ENCODE results near the gene SMYD5.

The SMYD5 gene

DNA sequence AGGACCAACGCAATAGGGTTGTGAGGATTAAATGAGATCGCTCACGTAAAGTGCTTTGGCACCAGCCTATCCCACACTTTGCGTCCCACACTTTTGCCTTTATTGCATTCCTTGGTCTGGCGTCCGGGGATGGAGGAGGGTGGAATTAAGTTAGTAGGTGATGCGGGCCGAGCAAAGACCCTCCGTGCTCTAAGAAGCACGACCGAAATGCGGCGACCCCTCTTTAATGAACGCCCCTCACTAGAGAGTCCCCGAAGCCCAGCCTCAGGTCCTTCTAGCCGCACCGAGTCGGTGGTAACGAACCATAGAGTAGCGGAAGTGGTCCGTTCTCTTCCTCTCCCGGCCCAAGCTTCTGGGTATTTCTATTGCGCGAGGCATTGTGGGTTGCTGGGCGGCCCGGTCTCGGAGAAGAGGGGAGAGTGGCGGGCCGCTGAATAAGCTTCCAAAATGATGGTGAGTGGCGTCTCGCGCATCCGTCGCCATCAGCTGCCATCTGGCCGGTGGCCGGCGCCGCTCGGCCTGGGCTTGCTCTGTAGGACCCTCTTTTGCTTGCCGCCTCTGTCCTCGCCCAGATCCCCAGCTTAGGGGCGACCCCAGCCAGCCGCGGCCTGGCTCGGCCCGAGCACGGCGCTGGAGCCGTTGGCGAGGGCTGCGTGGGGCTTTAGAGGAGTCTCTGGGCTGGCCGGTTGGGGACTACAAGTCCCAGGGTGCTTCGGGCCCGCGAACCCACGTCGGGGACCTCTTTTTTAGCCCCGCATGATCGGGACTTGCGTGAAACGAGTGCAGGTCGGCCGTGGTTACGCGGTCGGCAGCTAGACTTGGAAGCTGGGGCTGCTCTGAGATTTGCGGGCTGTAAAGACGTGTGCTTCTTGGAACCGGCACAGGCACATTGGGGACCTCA lies 20.1 kb downstream of the SMYD5 start, which contains the start of gene CCT7 (continued):
- TF ChIP-seq, protein P1, sequence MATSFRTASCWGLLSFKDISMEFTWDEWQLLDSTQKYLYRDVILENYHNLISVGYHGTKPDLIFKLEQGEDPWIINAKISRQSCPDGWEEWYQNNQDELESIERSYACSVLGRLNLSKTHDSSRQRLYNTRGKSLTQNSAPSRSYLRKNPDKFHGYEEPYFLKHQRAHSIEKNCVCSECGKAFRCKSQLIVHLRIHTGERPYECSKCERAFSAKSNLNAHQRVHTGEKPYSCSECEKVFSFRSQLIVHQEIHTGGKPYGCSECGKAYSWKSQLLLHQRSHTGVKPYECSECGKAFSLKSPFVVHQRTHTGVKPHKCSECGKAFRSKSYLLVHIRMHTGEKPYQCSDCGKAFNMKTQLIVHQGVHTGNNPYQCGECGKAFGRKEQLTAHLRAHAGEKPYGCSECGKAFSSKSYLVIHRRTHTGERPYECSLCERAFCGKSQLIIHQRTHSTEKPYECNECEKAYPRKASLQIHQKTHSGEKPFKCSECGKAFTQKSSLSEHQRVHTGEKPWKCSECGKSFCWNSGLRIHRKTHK (tag by site-specific recombination; IDR thresholded peaks at IDR 0.05) = no peak
- TF ChIP-seq ZFP37 (tag by site-specific recombination; IDR thresholded peaks at IDR 0.05) (peak; percentile 74; the same call in 1 of the 2 replicates), ZNF791 (tag by site-specific recombination; IDR thresholded peaks at IDR 0.05) (0 out of 2 replicates have a peak, but pooled peaks have one; percentile 8), BCL11A (tag by site-specific recombination; IDR thresholded peaks at IDR 0.05; ENCODE audit: low read depth) (no peak), IKZF3 (tag by site-specific recombination; IDR thresholded peaks at IDR 0.05) (no peak), ZNF776 (tag by site-specific recombination; IDR thresholded peaks at IDR 0.05; ENCODE audit: borderline replicate concordance) (no peak), ZEB2 (tag by site-specific recombination; IDR thresholded peaks at IDR 0.05) (no peak), ZNF76 (tag by site-specific recombination; IDR thresholded peaks at IDR 0.05; ENCODE audit: borderline replicate concordance, low read depth) (peak; percentile 95), ZNF114 (tag by site-specific recombination; IDR thresholded peaks at IDR 0.05) (no peak), ZNF777 (tag by site-specific recombination; IDR thresholded peaks at IDR 0.05; ENCODE audit: borderline replicate concordance) (no peak), ZBTB17 (tag by site-specific recombination; IDR thresholded peaks at IDR 0.05) (no peak), ZNF426 (tag by site-specific recombination; IDR thresholded peaks at IDR 0.05) (peak; percentile 7; the same call in 1 of the 2 replicates), YY2 (tag by site-specific recombination; IDR thresholded peaks at IDR 0.05) (peak; percentile 61; the same call in 1 of the 2 replicates), ZNF670 (tag by site-specific recombination; IDR thresholded peaks at IDR 0.05; ENCODE audit: low read depth) (no peak), GLI2 (tag by site-specific recombination; IDR thresholded peaks at IDR 0.05; ENCODE audit: borderline replicate concordance, low read depth) (no peak), KLF7 (tag by site-specific recombination; IDR thresholded peaks at IDR 0.05; ENCODE audit: borderline replicate concordance) (0 out of 2 replicates have a peak, but pooled peaks have one; percentile 25), SP7 (tag by site-specific recombination; IDR thresholded peaks at IDR 0.05) (0 out of 2 replicates have a peak, but pooled peaks have one; percentile 54), ZNF394 (tag by site-specific recombination; IDR thresholded peaks at IDR 0.05; ENCODE audit: borderline replicate concordance) (peak; percentile 63), ZNF544 (tag by site-specific recombination; IDR thresholded peaks at IDR 0.05) (no peak)
- TF ChIP-seq, protein P2, sequence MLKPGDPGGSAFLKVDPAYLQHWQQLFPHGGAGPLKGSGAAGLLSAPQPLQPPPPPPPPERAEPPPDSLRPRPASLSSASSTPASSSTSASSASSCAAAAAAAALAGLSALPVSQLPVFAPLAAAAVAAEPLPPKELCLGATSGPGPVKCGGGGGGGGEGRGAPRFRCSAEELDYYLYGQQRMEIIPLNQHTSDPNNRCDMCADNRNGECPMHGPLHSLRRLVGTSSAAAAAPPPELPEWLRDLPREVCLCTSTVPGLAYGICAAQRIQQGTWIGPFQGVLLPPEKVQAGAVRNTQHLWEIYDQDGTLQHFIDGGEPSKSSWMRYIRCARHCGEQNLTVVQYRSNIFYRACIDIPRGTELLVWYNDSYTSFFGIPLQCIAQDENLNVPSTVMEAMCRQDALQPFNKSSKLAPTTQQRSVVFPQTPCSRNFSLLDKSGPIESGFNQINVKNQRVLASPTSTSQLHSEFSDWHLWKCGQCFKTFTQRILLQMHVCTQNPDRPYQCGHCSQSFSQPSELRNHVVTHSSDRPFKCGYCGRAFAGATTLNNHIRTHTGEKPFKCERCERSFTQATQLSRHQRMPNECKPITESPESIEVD (tag by site-specific recombination; IDR thresholded peaks at IDR 0.05) = no peak
- TF ChIP-seq, protein P3, sequence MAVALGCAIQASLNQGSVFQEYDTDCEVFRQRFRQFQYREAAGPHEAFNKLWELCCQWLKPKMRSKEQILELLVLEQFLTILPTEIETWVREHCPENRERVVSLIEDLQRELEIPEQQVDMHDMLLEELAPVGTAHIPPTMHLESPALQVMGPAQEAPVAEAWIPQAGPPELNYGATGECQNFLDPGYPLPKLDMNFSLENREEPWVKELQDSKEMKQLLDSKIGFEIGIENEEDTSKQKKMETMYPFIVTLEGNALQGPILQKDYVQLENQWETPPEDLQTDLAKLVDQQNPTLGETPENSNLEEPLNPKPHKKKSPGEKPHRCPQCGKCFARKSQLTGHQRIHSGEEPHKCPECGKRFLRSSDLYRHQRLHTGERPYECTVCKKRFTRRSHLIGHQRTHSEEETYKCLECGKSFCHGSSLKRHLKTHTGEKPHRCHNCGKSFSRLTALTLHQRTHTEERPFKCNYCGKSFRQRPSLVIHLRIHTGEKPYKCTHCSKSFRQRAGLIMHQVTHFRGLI (tag by site-specific recombination; IDR thresholded peaks at IDR 0.05) = peak; percentile 30; the same call in 1 of the 2 replicates
- TF ChIP-seq, protein P4, sequence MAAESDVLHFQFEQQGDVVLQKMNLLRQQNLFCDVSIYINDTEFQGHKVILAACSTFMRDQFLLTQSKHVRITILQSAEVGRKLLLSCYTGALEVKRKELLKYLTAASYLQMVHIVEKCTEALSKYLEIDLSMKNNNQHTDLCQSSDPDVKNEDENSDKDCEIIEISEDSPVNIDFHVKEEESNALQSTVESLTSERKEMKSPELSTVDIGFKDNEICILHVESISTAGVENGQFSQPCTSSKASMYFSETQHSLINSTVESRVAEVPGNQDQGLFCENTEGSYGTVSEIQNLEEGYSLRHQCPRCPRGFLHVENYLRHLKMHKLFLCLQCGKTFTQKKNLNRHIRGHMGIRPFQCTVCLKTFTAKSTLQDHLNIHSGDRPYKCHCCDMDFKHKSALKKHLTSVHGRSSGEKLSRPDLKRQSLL (tag by site-specific recombination; IDR thresholded peaks at IDR 0.05) = peak; percentile 90
- TF ChIP-seq, protein P5, sequence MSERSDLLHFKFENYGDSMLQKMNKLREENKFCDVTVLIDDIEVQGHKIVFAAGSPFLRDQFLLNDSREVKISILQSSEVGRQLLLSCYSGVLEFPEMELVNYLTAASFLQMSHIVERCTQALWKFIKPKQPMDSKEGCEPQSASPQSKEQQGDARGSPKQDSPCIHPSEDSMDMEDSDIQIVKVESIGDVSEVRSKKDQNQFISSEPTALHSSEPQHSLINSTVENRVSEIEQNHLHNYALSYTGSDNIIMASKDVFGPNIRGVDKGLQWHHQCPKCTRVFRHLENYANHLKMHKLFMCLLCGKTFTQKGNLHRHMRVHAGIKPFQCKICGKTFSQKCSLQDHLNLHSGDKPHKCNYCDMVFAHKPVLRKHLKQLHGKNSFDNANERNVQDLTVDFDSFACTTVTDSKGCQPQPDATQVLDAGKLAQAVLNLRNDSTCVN (tag by site-specific recombination; optimal IDR thresholded peaks at IDR 0.05) = no peak
